Suppressor macrophage (primary cell): ENCODE data around the gene PPP5C.
"Not testable (repeated sequence)": the region's sequence is repeated elsewhere in the genome, so short reads cannot be mapped to it uniquely, and the experiment has no call there.

Experiments used
- DNase-seq, 4 experiments: peaks; one replicate each; pipeline ENCODE4 v3.0.0-alpha.2; 2020 to 2022
- total RNA-seq, 17 experiments: gene quantifications; one replicate each; lab custom pipeline; 2026; ENCODE audit warnings: mixed read lengths in 6 of 17, inconsistent platforms in 3 of 17; lab: John Stamatoyannopoulos, UW

PPP5C gene
- 17.1 to 86.0 (median 35.9) reads per million in 17 experiments for total RNA-seq

- peak; percentile 94 to 98 (median 96) for DNase-seq
These were observed at the start of gene PPP5C for GRCh38 chr19:46346821-46347571. PPP5C (plus strand) TSS chr19:46347087; CDS start chr19:46347097, 10 bp downstream.

- DNase-seq, result no peak
These were observed 49.0 kb upstream of the PPP5C start for GRCh38 chr19:46297700-46298478.

GRCh38 chr19:46298479-46299003, 48.3 kb upstream of the PPP5C start:
- no peak for DNase-seq

GRCh38 chr19:46299004-46299509, 47.8 kb upstream of the PPP5C start:
- peak; percentile 52 to 78 (median 62) for DNase-seq

GRCh38 chr19:46299695-46300094, 47.2 kb upstream of the PPP5C start:
- peak in 3 of 4 experiments; percentile 18 to 38 (median 19) for DNase-seq

- no peak for DNase-seq
These were observed 43.6 kb upstream of the PPP5C start for GRCh38 chr19:46303322-46303690.

GRCh38 chr19:46303691-46304397, 43.0 kb upstream of the PPP5C start:
- DNase-seq, result no peak

GRCh38 chr19:46306501-46306900, 40.4 kb upstream of the PPP5C start:
- no peak for DNase-seq

- DNase-seq, result no peak
These were observed 38.4 kb upstream of the PPP5C start for GRCh38 chr19:46308510-46308909.

- DNase-seq, result no peak
These were observed 37.8 kb upstream of the PPP5C start for GRCh38 chr19:46309056-46309455.

- no peak for DNase-seq
These were observed 35.4 kb upstream of the PPP5C start for GRCh38 chr19:46311444-46311843.

GRCh38 chr19:46313540-46314469, 33.1 kb upstream of the PPP5C start:
- not testable (repeated sequence) for DNase-seq

- no peak for DNase-seq
These were observed 29.5 kb upstream of the PPP5C start for GRCh38 chr19:46317339-46317738.

GRCh38 chr19:46319613-46320012, 27.3 kb upstream of the PPP5C start:
- DNase-seq, result no peak

GRCh38 chr19:46320559-46320958, 26.3 kb upstream of the PPP5C start:
- no peak for DNase-seq

GRCh38 chr19:46321653-46322052, 25.2 kb upstream of the PPP5C start:
- no peak for DNase-seq

GRCh38 chr19:46323227-46323626, 23.7 kb upstream of the PPP5C start:
- DNase-seq, result not testable (repeated sequence)

- no peak for DNase-seq
These were observed 22.6 kb upstream of the PPP5C start for GRCh38 chr19:46324277-46324676.

- no peak for DNase-seq
These were observed 20.3 kb upstream of the PPP5C start for GRCh38 chr19:46326608-46327007.

- no peak for DNase-seq
These were observed 18.8 kb upstream of the PPP5C start for GRCh38 chr19:46328079-46328478.

- no peak for DNase-seq
These were observed 16.5 kb upstream of the PPP5C start for GRCh38 chr19:46330319-46330918.
